GM06990 (cell line): ENCODE data around the gene HAUS2.

Experiments used
- DNase-seq: peaks from one replicate; pipeline ENCODE4 v3.0.0-alpha.2; 2011; ENCODE audit not compliant: insufficient read length; ENCODE audit errors: extremely low read depth
- H3K27me3 ChIP-seq: replicated peaks from 2 replicates; pipeline ENCODE4 v1.6.0; 2011; ENCODE audit warnings: low read length; ENCODE audit not compliant: control insufficient read depth, insufficient read depth
- H3K36me3 ChIP-seq: 2 replicates; pipeline ENCODE4 v1.5.1; 2011; ENCODE audit warnings: low read length; ENCODE audit not compliant: control insufficient read depth, insufficient read depth
- H3K4me3 ChIP-seq: replicated peaks from 2 replicates; pipeline ENCODE4 v1.5.1; 2011; ENCODE audit warnings: low read depth, mild to moderate bottlenecking, control low read depth, low read length
- CTCF ChIP-seq: IDR thresholded peaks from 2 replicates; pipeline ENCODE4 v1.5.1; 2011; ENCODE audit warnings: low read length, control low read depth, mild to moderate bottlenecking, inconsistent platforms; ENCODE audit not compliant: insufficient read depth, poor library complexity, severe bottlenecking

HAUS2 gene

DNA sequence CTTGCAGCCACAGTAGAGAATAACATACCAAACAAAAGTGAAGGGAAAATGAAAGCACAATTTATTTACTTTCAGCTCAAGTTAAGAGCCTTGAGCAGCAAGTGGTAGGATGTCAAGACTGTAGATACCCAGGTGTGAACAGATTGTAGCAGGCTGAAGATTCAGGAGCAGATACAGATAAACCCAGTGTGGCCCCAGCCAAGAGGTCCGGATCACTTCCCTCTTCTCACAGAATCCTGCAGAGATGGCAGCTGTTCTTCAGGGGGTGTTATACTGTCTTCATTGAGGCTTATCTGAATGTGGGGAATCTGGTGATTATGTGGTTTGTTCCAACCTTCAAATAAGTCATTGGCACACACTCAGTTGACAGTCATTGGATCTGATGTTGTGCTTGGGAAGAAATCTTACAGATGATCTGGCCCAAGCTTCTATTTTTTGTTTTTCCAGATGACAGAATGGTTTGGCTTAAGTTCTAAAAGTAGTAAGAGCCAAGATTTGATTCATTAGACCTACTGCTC, 28.9 kb downstream of the HAUS2 start:
- DNase-seq: no peak
- no peaks in the 10 kb centered on the region for H3K27me3 ChIP-seq
- H3K4me3 ChIP-seq: no peak overlapping the region
- TF ChIP-seq CTCF: no peak
- no peaks in the 10 kb centered on the region for H3K36me3 ChIP-seq

DNA sequence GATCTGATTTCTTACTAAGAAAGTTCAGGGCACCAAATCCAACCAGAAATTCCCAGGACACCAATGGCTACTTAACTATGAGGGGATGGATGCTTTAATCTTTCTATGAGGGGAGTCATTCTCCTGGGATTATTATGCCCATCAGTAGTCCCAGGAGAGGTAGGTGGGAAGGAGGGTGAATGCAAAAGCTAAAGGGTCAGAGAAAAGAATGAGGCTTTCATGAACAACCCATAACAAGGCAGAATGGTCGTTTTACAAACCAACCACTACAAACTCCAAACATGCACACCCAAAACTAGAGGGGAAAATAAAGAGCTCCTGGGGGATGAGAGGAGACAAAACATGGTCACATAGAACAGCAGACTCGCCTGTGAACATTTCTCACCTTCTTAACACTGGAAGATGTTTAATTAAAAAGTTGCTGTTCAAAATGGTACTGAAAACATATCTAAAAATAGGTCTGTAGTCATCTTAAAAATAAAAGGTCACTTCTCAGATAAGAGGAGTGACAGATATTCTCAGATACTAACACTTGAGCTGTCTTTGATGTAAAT, 30.4 kb downstream of the HAUS2 start:
- no peak for DNase-seq
- no peaks in the 10 kb centered on the region for H3K27me3 ChIP-seq
- TF ChIP-seq CTCF: no peak
- no peak overlapping the region for H3K4me3 ChIP-seq
- no peaks in the 10 kb centered on the region for H3K36me3 ChIP-seq

- DNase-seq: peak; percentile 82
- H3K4me3 ChIP-seq: peak overlapping the region; percentile 70
- no peaks in the 10 kb centered on the region for H3K27me3 ChIP-seq
- TF ChIP-seq CTCF: peak; percentile 25
- H3K36me3 ChIP-seq: no peaks in the 10 kb centered on the region
These were observed 32.7 kb downstream of the HAUS2 start for GRCh38 chr15:42581272-42581730.

- Histone ChIP-seq H3K4me3 (no peak overlapping the region), H3K36me3 (no peaks in the 10 kb centered on the region), H3K27me3 (no peaks in the 10 kb centered on the region)
- no peak for DNase-seq
- no peak for TF ChIP-seq CTCF
These were observed 34.1 kb downstream of the HAUS2 start for GRCh38 chr15:42582569-42583375.

- no peak overlapping the region for H3K4me3 ChIP-seq
- no peaks in the 10 kb centered on the region for H3K36me3 ChIP-seq
- no peak for TF ChIP-seq CTCF
- no peaks in the 10 kb centered on the region for H3K27me3 ChIP-seq
- no peak for DNase-seq
These were observed 35.6 kb downstream of the HAUS2 start for GRCh38 chr15:42584031-42584765.
